A549 (cell line): ENCODE data around the gene SLCO4A1.

Experiments
- HDAC2 ChIP-seq: fragments of 200-600 bp; sonication (generic); IDR thresholded peaks from 2 replicates; pipeline ENCODE4 v1.6.1; 2016
- HOXA7 ChIP-seq: fragments of 250-450 bp; sonication (Bioruptor Pico); IDR thresholded peaks from 2 replicates; pipeline ENCODE4 v1.5.0; 2020; ENCODE audit warnings: mild to moderate bottlenecking, moderate library complexity
- JUNB ChIP-seq: fragments of >200 bp; sonication (Bioruptor Twin); formaldehyde crosslinking; IDR thresholded peaks from 2 replicates; pipeline ENCODE4 v1.6.1; 2016
- MYC ChIP-seq: IDR thresholded peaks from 2 replicates; pipeline ENCODE4 v1.6.1; 2012; ENCODE audit warnings: mild to moderate bottlenecking, inconsistent platforms, low read length, improper control_type of control experiment, borderline replicate concordance
- PHF8 ChIP-seq: fragments of 200-600 bp; sonication (generic); IDR thresholded peaks from 2 replicates; pipeline ENCODE4 v1.6.1; 2016; ENCODE audit warnings: low read depth, mild to moderate bottlenecking, antibody characterized with exemption, moderate library complexity, borderline replicate concordance
- POLR2A ChIP-seq: IDR thresholded peaks from 2 replicates; pipeline ENCODE4 v1.6.1; 2012; ENCODE audit warnings: mild to moderate bottlenecking, low read length
- RFX5 ChIP-seq: fragments of 450-650 bp; IDR thresholded peaks from 2 replicates; pipeline ENCODE4 v1.7.1; 2014; ENCODE audit warnings: antibody characterized with exemption, mild to moderate bottlenecking, moderate library complexity
- SMC3 ChIP-seq: fragments of >200 bp; sonication (Bioruptor Twin); formaldehyde crosslinking; IDR thresholded peaks from 3 replicates; pipeline ENCODE4 v1.6.1; 2018; ENCODE audit warnings: inconsistent platforms
- TF ChIP-seq, protein P1 (sequence below): fragments of 200-600 bp; sonication (generic); IDR thresholded peaks from 2 replicates; pipeline ENCODE4 v1.6.1; 2016; ENCODE audit warnings: antibody characterized with exemption, mild to moderate bottlenecking, moderate library complexity
- TF ChIP-seq, protein P2 (sequence below): fragments of >200 bp; sonication (Bioruptor Twin); formaldehyde crosslinking; IDR thresholded peaks from 3 replicates; pipeline ENCODE4 v1.5.1; 2016

DNA sequence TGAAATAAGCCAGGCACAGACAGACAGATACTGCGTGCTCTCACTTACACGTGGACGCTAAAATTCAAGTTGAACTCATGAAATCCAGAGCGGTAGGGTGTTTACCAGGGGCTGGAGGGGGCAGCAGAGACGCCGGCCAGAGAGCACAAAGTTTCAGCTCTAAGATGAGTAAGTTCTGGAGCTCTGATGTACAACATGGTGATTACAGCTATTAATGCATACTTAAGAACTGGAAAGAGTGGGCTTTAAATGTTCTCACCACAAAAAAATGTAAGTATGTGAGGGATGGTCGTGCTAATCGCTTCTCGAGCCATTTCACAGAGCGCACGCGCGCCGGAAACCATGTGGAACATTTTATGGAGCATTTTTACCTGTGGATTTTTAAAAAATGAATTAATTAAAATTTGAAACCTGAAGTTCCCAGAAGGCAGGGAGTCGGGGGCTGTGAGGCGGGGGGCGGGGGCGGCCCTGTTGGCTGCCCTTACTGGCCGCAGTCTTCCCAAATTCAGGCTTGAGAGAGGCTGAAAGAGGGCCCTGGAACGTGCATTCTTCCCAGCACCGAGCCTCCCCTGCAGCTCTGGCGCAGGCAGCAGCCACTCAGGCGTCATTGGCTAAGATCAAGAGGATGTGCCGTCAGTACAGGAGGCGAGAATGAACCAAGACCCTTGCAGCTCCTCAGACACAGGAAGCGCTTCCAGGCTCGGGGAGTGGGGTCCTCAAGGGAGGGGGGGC lies 8.5 kb upstream of the SLCO4A1 start:
- TF ChIP-seq RFX5 (no peak), POLR2A (no peak), HOXA7 (CRISPR knock-in tag) (no peak), MYC (no peak), HDAC2 (no peak), PHF8 (no peak), JUNB (no peak), SMC3 (no peak)
- TF ChIP-seq, protein P1, sequence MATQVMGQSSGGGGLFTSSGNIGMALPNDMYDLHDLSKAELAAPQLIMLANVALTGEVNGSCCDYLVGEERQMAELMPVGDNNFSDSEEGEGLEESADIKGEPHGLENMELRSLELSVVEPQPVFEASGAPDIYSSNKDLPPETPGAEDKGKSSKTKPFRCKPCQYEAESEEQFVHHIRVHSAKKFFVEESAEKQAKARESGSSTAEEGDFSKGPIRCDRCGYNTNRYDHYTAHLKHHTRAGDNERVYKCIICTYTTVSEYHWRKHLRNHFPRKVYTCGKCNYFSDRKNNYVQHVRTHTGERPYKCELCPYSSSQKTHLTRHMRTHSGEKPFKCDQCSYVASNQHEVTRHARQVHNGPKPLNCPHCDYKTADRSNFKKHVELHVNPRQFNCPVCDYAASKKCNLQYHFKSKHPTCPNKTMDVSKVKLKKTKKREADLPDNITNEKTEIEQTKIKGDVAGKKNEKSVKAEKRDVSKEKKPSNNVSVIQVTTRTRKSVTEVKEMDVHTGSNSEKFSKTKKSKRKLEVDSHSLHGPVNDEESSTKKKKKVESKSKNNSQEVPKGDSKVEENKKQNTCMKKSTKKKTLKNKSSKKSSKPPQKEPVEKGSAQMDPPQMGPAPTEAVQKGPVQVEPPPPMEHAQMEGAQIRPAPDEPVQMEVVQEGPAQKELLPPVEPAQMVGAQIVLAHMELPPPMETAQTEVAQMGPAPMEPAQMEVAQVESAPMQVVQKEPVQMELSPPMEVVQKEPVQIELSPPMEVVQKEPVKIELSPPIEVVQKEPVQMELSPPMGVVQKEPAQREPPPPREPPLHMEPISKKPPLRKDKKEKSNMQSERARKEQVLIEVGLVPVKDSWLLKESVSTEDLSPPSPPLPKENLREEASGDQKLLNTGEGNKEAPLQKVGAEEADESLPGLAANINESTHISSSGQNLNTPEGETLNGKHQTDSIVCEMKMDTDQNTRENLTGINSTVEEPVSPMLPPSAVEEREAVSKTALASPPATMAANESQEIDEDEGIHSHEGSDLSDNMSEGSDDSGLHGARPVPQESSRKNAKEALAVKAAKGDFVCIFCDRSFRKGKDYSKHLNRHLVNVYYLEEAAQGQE, result no peak
- TF ChIP-seq, protein P2, sequence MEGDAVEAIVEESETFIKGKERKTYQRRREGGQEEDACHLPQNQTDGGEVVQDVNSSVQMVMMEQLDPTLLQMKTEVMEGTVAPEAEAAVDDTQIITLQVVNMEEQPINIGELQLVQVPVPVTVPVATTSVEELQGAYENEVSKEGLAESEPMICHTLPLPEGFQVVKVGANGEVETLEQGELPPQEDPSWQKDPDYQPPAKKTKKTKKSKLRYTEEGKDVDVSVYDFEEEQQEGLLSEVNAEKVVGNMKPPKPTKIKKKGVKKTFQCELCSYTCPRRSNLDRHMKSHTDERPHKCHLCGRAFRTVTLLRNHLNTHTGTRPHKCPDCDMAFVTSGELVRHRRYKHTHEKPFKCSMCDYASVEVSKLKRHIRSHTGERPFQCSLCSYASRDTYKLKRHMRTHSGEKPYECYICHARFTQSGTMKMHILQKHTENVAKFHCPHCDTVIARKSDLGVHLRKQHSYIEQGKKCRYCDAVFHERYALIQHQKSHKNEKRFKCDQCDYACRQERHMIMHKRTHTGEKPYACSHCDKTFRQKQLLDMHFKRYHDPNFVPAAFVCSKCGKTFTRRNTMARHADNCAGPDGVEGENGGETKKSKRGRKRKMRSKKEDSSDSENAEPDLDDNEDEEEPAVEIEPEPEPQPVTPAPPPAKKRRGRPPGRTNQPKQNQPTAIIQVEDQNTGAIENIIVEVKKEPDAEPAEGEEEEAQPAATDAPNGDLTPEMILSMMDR, result no peak
